BE2C (cell line): ENCODE measurements around the gene SMG6. TPM values are rescaled to one million over a fixed set of nuclear protein-coding genes. Genes with fewer than 3 reads are reported as not detected.

Experiments used
- DNase-seq: peaks from one replicate; pipeline ENCODE4 v3.0.0-alpha.2; 2020
- H3K27me3 ChIP-seq: fragments of 250-450 bp; sonication (Bioruptor Pico); 2 replicates; pipeline ENCODE4 v1.5.1; 2020; ENCODE audit warnings: mild to moderate bottlenecking
- H3K36me3 ChIP-seq: fragments of 250-450 bp; sonication (Bioruptor Pico); 2 replicates; pipeline ENCODE4 v1.5.1; 2020; ENCODE audit warnings: mild to moderate bottlenecking
- H3K4me1 ChIP-seq: fragments of 250-450 bp; sonication (Bioruptor Pico); 2 replicates; pipeline ENCODE4 v1.5.1; 2020
- H3K4me3 ChIP-seq: 2 replicates; pipeline ENCODE4 v1.5.1; 2011; ENCODE audit warnings: low read depth, low read length
- H3K9me3 ChIP-seq: fragments of 250-450 bp; sonication (Bioruptor Pico); 2 replicates; pipeline ENCODE4 v1.5.1; 2020
- polyA plus RNA-seq: library from polyadenylated mRNA; unstranded; fragments of >200 nt; gene quantifications from one replicate; pipeline ENCODE4 v1.2.1, GENCODE V29; 2012; ENCODE audit warnings: low read depth, missing spikeins; ENCODE audit not compliant: insufficient read length, insufficient read depth
- TF ChIP-seq, protein P1 (sequence below): IDR thresholded peaks from 2 replicates; pipeline ENCODE4 v1.5.1; 2012; ENCODE audit warnings: mild to moderate bottlenecking, low read depth, low read length

The SMG6 gene
- 13.7 TPM for polyA plus RNA-seq

DNA sequence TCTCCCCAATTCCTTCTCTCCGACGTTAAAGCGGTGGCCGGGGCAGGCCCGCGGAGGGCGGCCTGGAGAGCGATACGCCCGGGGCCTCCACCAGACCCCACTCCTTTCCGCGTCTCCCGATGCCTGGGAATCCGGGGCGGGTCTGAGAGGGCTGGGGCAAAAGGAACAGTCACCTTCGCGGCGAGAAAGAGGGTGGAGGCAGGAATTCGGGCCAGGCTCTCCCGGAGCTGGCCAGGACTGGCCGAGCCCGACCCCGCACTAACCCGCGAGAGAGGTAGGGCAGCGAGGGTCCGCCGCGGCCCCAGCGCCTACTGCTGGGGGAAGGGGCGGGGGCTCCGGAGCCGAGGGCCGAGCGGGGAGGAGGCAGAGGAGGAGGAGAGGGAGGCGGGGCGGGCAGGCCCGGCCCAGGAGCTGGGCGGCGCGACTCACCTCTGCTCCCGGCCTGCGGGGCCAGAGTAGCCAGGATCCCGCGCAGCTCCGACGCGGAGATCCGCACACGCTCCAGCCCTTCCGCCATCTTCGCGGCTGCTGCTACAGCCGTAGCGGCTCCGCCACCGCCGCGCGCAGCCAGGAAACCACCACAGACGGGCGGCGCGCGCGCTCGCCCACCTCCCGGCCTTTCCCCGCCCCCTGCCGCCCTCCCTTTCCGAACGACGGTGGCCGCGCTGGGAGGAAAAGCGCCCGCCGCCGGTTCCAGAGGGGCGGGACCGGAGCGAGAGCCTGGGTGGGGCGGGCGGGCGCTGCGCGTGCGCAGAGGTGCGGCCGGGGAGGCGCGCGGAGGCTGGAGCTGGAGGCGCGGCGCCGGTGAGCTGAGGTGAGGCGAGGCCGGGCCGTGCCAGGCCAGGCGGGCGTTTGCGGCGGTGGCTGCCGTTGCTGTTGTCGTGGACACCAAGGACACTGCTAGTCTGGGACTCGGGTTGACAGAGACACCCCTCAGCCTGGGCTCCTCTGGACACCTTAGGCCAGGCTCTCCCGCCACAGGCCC lies at the start of gene SMG6, which contains the start of gene SRR:
Gene SMG6 (minus strand): TSS at position 582 of the 985 bp plus-strand sequence. CDS start 65 bp downstream, at position 517.
Gene SRR (plus strand): TSS at position 747 of the 985 bp plus-strand sequence. CDS start 11,611 bp downstream, outside the sequence.
- TF ChIP-seq, protein P1, sequence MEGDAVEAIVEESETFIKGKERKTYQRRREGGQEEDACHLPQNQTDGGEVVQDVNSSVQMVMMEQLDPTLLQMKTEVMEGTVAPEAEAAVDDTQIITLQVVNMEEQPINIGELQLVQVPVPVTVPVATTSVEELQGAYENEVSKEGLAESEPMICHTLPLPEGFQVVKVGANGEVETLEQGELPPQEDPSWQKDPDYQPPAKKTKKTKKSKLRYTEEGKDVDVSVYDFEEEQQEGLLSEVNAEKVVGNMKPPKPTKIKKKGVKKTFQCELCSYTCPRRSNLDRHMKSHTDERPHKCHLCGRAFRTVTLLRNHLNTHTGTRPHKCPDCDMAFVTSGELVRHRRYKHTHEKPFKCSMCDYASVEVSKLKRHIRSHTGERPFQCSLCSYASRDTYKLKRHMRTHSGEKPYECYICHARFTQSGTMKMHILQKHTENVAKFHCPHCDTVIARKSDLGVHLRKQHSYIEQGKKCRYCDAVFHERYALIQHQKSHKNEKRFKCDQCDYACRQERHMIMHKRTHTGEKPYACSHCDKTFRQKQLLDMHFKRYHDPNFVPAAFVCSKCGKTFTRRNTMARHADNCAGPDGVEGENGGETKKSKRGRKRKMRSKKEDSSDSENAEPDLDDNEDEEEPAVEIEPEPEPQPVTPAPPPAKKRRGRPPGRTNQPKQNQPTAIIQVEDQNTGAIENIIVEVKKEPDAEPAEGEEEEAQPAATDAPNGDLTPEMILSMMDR = no peak

DNA sequence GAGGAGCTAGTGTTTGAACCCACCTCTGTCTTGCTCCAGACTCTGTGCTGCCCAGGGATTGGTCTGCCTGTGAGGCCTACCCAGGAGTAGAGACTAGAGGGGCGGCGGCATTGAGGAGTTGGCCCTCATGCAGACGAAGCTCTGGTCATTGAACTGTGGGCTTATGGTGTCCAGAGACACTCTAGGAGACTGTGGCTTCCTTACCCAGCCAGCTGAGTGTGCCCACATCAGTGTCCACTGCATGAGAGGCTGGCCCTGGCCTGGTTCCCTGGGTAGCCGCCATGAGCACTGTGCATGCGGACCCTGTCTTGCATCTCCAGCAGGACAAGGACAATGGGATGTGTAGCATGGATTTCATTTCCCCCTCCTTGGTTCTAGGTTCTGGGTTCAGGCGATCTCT lies 47.7 kb upstream of the SMG6 start:
- TF ChIP-seq, protein P1 = no peak
- Histone ChIP-seq H3K36me3 (no peaks in the 10 kb centered on the region), H3K4me1 (peaks cover 4% of the 10 kb centered on the region; the same call in 1 of the 2 replicates), H3K9me3 (no peaks in the 10 kb centered on the region), H3K4me3 (no peak overlapping the region), H3K27me3 (no peaks in the 10 kb centered on the region)
- no peak for DNase-seq

More for the DNA sequence above, at the start of gene SMG6, which contains the start of gene SRR:
- Histone ChIP-seq H3K4me3 (peak within 1 kb of the TSS; percentile 82), H3K36me3 (no peaks in the 10 kb centered on the region), H3K9me3 (no peaks in the 10 kb centered on the region), H3K27me3 (no peaks in the 10 kb centered on the region), H3K4me1 (no peaks in the 10 kb centered on the region)
- peak; percentile 88 for DNase-seq

DNA sequence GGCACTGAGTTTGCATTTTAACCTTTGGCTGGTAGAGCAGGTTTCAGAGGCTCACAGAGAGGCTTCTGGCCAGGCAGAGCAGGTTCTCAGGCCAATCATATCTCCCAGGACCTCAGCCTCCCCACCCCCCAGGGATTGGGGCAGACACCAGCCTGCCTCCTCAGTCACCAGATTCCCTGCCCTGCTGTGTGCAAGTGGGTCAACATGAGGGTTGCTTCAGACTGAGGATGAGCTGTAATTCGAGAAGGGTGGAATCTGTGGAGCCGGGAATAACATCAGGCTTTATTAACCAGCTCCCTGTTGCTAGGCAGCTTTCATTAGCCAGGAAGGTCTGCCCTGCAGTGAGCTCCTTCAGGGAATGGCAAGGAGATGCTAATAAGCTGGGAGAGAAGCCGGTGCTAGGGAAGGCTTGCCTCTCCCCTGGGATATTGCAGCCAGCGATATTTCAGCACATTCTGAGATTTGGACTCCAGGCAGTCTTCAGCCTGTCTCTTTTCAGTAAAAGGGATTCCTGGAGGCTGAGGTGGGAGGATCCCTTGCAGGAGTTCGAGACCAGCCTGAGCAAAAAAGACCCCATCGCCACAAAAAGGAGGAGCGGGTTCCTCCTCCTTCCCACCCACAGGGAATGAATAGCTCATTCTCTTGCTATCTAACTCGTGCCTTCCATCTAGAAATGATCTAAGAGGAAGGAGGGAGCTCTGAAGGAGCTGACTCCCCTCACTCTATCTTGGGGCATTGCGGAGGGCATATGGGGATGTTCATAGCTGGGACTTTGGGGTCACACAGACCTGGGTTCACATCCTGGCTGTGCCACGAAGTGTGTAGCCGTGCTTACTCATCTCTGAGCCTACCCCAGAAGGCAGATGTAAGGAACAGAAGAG lies 44.5 kb upstream of the SMG6 start:
- TF ChIP-seq, protein P1 = no peak
- peak; percentile 69 for DNase-seq
- Histone ChIP-seq H3K9me3 (no peaks in the 10 kb centered on the region), H3K4me3 (no peak overlapping the region), H3K36me3 (no peaks in the 10 kb centered on the region), H3K4me1 (peaks cover 4% of the 10 kb centered on the region; the same call in 1 of the 2 replicates), H3K27me3 (no peaks in the 10 kb centered on the region)

DNA sequence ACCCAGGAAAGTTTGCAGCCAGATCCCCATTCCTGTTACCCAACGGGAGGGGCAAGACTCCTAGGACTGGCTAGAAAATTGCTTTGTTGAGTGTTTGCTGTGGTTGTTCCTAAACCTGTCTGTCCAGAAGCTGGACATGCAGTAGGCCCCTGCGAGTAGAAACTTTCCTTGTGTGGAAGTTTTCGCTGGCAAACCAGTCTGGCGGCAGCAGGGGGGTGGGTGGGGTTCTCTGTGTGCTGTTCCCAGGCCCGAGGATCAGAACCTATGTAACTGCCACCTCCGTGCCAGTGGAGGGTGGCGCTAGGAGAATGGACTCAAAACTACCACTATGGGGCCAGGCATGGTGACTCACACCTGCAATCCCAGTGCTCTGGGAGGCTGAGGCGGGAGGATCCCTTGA lies 42.9 kb upstream of the SMG6 start:
- Histone ChIP-seq H3K4me3 (no peak overlapping the region), H3K9me3 (no peaks in the 10 kb centered on the region), H3K4me1 (peaks cover 4% of the 10 kb centered on the region; the same call in 1 of the 2 replicates), H3K36me3 (no peaks in the 10 kb centered on the region), H3K27me3 (no peaks in the 10 kb centered on the region)
- no peak for DNase-seq
- TF ChIP-seq, protein P1 = no peak

GRCh38 chr17:2344528-2344927 lies 40.9 kb upstream of the SMG6 start:
- TF ChIP-seq, protein P1 = no peak
- no peaks in the 10 kb centered on the region for H3K36me3 ChIP-seq
- no peaks in the 10 kb centered on the region for H3K9me3 ChIP-seq
- H3K4me3 ChIP-seq = no peak overlapping the region
- H3K4me1 ChIP-seq = peaks cover 4% of the 10 kb centered on the region; the same call in 1 of the 2 replicates
- no peak for DNase-seq
- no peaks in the 10 kb centered on the region for H3K27me3 ChIP-seq
